Left colon (tissue), 2 donors: ENCODE measurements around the gene PUS1. TPM values are rescaled to one million over a fixed set of nuclear protein-coding genes. Genes with fewer than 3 reads are reported as not detected.
A peak's percentile ranks its signal among the peaks of the same experiment; 100 is the strongest.
"Not testable (repeated sequence)": the region's sequence is repeated elsewhere in the genome, so short reads cannot be mapped to it uniquely, and the experiment has no call there.

Source experiments
- ATAC-seq: fragments of 200-7000 bp; cut with Tn5 transposase; one replicate; pipeline ENCODE4 v1.9.1; 2020; ENCODE audit warnings: mild to moderate bottlenecking, moderate library complexity
- DNase-seq, 2 donors: peaks; one replicate each; pipeline ENCODE4 v3.0.0-alpha.2; 2020
- intact Hi-C, 2 donors: fragments of 100-400 bp; cut with DNase I in 1 of 2; cut with micrococcal nuclease in 1 of 2; formaldehyde crosslinking; loops; one replicate each; pipeline versions ENCODE4 v1.11.2 to v1.14.0; 2022; cut with DNase I, micrococcal nuclease
- long read RNA-seq: library from polyadenylated mRNA; unstranded; transcript quantifications from one replicate; pipeline ENCODE4 v2.0.0, GENCODE V29; 2021
- total RNA-seq, 2 donors: library from RNA; stranded (reverse); fragmentation: NEBNext Ultra II Directional; extraction: Animal tissue kit (Norgen Biotek cat#: 25700); gene quantifications; one replicate each; pipeline ENCODE4 v1.2.1, GENCODE V29; 2021
- donor health status: DM: no; HTN: no; CAD: no.
- donor health status: DM: yes; HTN: yes; CAD: no.

The PUS1 gene
- 10 to 100 TPM; 19.7 to 31.8 TPM for total RNA-seq
- long read RNA-seq, full-length matches to known transcripts: 10 of 20 reads
- long read RNA-seq, partial matches to known transcripts: 3 of 20 reads
- long read RNA-seq, other reads (novel, unspliced or antisense): 7 of 20 reads

DNA sequence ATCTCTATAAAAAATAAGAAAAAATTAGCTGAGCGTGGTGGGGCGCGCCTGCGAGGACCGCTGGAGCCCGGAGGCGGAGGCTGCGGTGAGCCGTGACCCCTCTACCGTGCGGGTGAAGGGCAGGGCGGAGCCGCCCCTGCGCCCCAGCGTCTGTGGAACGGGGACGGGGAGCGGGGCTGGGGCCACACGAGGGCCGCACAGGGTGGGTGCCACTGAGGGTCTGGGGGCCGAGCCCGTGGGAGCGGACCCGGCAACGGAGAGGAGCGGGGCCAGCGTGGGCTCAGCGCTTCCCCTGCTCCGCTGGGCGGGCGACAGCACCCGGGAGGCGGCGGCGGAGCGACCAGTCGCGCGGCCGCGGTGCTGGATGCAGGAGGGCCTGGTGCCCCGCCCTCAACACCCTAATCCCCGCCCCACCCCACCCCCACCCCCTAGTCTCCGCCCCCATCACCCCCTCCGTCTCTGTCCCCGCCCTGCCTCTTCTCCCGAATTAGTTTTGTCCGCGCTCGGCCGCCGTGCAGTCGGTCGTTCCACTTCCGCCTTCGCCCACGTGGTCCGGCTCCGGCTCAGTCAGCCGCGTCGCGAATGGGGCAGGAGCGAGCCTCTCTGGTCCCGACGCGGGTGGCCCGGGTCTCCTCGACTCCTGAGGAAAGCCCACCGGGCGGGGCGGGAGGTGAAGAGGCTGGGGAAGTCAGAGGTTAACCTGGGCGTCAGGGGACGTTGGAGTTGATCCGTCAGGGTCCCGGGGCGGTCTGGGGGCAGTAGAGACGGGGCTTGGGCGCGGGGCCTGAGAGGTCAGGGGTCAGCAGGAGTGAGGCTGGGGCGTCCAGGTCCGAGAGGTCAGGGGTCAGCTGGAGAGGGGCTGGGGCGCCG, at the start of gene PUS1:
TSS of gene PUS1 (plus strand) at position 566 of the 870 bp plus-strand sequence. CDS start 447 bp downstream, outside the sequence.
- ATAC-seq: peak; percentile 90
- peak; percentile 93 to 94 for DNase-seq
- intact Hi-C loops: no loop called here

DNA sequence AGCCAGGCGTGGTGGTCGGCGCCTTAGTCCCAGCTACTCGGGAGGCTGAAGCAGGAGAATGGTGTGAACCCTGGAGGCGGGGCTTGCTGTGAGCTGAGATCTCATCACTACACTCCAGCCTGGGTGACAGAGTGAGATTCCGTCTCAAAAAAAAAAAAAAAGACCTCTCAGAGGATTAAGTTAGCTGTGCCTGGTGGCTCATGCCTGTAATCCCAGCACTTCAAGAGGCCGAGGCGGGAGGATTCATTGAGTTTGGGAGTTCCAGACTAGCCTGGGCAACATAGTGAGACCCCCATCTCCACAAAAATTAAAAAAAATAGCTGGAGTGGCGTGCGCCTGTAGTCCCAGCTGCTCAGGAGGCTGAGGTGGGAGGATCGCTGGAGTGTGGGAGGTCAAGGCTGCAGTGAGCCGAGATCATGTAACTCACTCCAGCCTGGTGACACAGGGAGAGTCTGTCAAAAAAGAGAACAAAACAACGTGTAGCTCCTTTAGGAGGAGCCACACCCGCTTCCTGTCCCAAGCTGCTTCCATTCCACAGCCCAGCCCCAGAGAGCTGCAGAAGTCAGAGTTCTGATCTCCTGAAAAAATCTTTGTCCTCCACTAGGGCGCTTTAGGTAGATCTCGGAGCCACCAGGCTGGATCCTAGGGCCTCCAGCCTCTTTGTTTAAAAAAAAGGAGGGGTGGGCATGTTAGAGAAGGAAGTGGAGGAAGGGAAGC, 46.1 kb upstream of the PUS1 start:
- no peak for DNase-seq

DNA sequence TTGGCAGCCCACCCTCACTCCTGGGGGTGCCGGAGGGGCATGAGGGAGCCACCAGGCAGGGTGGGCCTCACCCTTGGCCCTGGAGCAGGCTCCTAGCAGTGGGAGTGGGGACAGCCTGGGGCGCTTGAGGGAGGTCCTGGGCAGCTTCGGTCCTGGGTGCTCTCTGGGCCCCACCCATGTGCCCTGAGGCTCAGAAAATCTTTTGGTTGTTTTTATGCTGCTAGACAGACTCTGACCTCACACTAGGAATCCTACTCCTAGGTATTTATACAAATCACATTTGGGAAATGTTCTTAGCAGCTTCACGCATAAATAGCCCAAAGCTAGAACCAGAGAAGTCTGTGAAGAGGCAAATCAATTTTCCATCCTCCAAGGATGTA, 45.6 kb upstream of the PUS1 start:
- DNase-seq (no peak), ATAC-seq (no peak)
- intact Hi-C loops: no loop called here

More for the DNA sequence above, 46.1 kb upstream of the PUS1 start:
- intact Hi-C loops: no loop called here
- no peak for ATAC-seq

DNA sequence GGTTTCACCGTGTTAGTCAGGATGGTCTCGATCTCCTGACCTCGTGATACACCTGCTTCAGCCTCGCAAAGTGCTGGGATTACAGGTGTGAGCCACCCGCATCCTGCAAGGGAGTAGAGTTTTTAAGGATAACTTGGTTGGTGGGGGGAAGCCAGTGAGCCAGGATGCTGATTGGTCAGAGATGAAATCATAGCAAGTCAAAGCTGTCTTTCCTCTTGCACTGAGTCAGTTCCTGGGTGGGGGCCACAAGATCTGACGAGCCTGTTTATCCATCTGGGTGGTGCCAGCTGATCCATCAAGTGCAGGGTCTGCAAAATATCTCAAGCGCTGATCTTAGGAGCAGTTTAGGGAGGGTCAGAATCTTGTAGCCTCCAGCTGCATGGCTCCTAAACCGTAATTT, 44.0 kb upstream of the PUS1 start:
- ATAC-seq, DNase-seq, intact Hi-C loops: not testable (repeated sequence)

DNA sequence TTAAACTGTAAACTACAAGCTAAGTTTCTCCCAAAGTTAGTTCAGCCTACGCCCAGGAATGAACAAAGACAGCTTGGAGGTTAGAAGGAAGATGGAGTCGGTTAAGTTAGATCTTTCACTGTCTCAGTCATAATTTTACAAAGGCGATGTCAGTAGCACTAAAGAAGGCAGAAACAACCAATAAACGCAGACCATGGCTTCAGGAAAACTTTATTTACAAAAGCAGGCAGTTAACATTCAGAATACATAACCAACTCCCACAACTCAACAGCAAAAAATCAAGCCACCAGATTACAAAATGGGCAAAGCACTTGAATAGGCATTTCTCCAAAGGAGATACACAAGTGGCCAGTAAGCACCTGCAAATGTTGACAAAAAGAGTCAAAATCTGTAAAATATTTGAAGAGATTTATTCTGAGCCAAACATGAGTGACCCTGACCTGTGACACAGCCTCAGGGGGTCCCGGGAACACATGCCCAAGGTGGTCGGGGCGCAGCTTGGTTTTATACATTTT, 43.5 kb upstream of the PUS1 start:
- ATAC-seq: no peak
- intact Hi-C loops: no loop called here

DNA sequence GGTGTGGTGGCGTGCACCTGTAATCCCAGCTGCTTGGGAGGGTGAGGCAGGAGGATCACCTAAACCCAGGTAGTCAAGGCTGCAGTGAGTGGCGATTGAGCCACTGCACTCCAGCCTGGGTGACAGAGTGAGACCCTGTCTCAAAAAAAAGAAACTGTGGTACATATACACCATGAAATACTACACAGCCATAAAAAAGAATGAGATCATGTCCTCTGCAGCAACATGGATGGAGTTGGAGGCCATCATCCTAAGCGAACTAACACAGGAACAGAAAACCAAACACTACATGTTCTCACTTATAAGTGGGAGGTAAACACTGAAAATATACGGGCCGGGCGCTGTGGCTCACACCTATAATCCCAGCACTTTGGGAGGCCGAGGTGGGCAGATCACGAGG, 37.4 kb upstream of the PUS1 start:
- ATAC-seq, intact Hi-C loops: not testable (repeated sequence)

More for the DNA sequence above, 43.5 kb upstream of the PUS1 start:
- no peak for DNase-seq

DNA sequence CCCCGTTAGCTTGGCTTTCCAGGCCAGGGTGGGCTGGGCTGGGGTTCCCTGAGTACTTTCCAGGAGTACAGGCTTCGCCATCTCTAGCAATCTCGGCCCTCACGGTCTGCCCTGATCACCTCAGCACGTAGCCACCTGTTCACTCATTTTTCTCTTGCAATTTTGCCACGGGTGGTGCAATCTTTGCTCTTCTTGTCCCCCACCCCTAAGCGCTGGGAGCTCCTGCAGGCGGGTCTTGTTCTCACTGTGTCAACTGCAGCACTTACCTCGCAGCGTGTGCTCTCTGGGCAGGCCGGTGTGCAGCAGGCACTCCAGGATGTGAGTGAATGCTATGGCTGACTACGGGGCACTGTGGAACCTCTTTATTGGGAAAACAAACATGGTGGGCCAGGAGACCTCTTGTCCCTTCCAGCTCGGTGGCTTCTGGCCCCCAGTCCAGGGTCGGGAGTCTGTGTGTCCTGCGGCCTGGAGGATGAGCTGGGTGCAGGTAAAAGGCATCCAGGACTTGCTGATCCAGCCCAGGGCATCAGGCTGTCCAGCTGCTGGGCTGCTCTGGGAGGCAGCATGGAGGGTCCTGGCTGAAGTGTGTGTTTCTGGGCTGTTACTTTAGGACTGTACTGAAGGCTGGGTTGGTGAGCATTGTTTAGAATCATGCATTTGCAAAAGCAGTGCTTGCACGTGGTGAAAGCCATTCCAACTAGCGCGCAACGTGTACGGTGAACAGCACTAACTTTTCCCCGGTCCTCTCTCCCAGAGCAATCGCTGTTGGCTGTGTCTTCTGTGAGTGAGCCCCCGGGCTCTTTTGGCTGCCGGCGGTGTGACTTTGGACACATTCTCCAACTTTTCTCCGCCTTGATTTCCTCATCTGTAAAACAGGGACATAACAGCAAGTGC, 36.1 kb upstream of the PUS1 start:
- intact Hi-C loops: no loop called here
- ATAC-seq (no peak), DNase-seq (no peak)

More for the DNA sequence above, 37.4 kb upstream of the PUS1 start:
- DNase-seq: not testable (repeated sequence)

DNA sequence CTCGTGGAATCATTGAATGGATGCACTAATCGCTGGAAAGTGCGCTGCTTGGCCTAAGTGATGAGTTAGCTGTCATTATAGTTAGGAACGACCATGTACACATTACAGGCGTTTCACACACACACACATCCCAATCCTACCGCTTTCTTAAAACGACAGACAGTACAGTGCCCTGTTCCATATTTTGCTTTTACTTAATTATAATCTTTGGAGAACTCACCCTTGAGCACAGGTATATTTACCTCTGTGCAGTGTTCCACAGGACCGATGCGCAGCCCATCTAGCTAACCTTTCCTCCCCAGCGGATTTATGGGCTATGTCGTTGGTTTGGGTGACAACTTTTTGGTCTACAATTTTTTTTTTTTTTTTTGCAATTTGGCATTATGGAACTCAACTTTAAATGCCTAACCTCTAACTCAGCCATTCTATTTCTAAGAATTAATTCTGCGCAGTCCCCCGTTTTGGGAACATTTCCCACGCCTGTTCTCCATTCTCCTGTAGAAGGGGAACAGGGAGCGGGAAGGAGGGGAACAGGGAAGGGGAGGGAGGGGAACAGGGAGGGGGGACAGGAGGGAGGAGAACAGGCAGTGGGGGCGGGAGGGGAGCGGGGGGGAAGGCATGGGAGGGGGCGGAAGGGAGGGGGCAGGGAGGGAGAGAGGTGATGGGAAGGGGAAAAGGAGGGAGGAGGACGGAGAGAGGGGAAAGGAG, 35.3 kb upstream of the PUS1 start:
- ATAC-seq (no peak), DNase-seq (no peak)
- intact Hi-C loops: no loop called here

DNA sequence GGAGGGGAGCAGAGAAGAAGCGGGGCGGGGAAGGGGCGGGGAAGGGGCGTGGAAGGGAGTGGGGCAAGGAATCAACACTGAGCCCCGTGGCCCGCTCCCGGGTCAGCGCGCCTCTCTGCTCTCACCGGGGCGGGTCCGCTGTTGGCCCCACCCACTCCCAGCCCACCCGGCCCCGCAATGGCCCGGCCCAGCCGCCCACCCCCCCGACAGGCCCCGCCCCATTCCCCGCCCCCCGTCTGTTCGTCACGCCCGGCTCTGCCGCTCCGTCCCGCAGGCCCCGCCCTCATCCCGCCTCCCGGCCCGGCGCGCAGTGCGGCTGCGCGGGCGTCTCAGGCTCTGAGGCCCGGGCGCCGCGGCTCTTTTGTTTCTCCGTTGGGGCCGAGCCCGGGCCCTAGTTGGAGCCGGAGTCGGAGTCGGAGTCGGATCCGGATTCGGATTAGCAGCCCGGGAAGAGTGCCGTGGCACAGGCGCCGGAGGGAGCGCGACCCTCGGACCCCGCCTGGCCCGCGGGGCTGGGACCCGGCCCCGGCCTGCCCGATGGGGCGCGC, 34.7 kb upstream of the PUS1 start, which contains the start of gene ULK1:
TSS of gene ULK1 (plus strand) at position 310 of the 548 bp plus-strand sequence. CDS start 380 bp downstream, outside the sequence.
- peak; percentile 88 to 94 for DNase-seq
- intact Hi-C loops: no loop called here
- ATAC-seq: peak; percentile 79

DNA sequence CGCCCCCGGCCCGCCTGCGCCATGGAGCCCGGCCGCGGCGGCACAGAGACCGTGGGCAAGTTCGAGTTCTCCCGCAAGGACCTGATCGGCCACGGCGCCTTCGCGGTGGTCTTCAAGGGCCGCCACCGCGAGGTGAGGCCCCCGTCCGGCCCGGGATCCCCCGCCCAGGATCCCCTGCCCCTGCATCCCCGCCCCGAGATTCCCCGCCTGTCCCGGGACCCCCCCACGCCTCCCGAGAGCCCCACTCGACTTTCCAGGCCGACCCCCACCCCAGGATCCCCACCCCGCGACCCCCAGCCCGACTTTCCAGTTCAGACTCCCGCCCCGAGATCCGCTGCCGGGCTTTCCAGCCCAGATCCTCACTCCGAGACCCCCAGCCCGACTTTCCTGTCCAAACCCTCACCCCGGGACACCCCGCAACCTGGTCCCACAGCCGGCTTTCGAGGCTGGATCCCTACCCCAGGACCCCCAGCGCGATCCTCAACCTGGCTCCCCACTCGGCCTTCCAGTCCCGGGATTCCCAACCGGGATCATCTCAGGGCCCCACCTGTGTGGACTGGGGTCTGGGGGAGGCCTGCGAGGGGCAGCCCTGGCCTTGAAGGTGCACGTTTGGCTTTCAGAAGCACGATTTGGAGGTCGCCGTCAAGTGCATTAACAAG, 34.0 kb upstream of the PUS1 start:
- no peak for ATAC-seq
- intact Hi-C loops: no loop called here
- peak in 1 of 2 donors; percentile 42 for DNase-seq

DNA sequence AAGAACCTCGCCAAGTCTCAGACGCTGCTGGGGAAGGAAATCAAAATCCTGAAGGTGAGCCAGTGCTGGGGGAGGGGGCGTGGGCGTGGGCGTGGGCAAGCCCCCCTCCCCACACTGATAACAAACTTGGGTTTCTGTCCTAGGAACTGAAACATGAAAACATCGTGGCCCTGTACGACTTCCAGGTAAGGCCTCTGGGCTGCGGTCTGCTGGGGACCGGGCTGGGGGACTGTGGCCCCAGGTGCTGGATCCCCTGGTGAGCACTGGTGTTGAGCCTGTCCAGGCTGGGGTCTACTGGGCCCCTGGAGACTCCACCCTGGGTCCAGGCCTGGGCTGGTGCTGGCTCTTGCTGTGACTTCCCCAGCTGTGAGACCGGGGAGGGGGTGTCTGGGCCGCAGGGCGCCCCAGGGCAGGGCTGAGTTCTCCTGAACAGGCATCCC, 33.4 kb upstream of the PUS1 start:
- no peak for ATAC-seq
- no peak for DNase-seq
- intact Hi-C loops: no loop called here

DNA sequence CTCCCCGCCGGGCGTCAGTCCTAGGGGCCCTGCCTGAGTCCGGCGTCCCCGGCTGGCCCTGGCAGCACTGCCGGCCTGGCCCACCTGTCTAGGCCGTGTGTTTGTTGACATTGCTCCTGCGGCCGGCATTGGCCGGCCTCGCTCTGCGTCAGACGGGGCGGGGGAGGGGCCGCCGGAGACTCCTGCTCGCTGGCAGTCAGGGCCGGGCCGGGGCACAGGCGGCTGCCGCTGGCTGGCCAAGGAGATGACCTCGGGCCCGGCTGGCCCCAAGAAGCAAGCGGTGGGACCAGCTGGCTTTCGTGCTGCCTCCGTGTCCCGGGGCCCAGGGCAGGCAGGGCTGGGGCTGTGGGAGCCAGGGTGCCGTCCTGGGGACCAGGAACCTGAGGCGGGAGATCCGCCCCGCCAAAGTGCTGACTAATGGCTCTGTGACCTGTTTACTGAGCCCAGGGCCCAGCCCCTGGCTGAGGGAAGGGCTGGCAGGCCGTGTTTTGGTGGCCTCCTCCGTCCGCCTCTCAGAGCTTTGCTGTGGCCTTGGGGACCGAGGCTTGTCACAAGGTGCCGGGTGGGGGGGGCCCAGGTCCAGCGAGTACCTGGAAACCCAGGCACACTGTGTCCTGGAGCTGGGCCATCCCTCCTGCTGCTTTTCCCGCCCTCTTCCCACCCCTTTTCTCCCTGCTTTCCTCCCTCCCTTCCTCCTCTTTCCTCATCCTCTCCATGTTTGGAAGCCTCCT, 32.8 kb upstream of the PUS1 start:
- ATAC-seq (peak; percentile 88), DNase-seq (peak; percentile 94 to 95)
- intact Hi-C loops: no loop called here

DNA sequence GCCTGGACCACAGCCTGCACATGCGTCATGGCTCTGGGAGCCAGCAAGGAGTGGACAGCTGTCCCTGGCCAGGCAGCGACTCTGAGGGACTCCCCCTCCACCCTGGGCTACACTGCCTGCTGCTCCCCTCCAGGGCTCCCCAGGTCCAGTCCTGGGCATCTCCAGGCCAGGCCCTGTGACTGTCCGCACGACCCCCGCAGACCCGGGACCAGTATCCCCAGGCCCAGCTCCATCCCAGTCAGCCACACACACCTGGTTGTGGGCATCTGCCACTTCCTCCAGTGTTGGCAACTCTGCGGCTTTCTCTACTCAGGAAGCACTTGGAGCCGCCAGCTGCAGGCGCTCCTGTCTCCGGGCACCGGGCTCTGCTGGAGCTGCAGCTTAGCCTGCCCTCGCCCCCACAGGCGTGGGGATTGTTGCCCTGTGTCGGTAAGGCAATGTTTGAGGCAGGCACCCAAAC, 32.2 kb upstream of the PUS1 start:
- DNase-seq (no peak), ATAC-seq (no peak)
- intact Hi-C loops: no loop called here

DNA sequence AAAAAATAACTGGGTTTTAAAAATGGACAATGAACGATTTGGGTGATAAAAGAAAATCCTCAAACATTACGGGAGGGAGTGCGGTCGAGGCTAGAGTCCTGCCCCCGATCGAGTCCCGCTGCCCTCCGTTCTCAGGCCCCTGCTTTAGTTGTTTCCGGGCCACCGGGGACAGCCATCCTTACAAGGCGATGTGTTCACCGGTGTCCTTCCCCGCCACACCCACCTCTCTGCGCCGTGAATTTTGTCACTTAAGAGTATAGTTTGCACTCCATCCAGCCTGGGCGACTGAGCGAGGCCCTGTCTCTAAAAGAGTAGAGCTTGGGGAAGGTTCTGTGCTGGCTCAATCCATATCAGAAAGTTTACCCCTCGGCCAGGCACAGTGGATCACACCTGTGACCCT, 31.8 kb upstream of the PUS1 start:
- no peak for ATAC-seq
- DNase-seq: no peak
- intact Hi-C loops: no loop called here

DNA sequence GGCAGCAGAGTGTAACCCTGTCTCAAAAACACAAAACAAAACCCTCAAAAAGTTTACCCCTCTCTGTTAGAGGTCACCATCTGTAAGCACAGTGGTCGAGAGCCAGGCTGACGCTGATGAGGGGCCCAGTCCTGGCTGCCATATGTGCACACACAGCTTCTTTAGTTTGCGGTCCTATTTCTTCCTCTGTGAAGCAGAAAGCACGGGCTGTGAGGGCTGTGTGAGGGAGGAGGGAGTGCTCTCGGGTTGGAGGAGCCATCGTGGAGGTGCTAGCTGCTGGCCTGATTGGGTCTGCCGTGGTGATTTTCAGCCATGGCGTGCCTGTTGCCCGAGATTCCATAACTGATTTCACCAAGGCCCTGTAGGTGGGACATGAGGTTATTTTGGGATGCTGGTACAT, 31.2 kb upstream of the PUS1 start:
- no peak for ATAC-seq
- intact Hi-C loops: no loop called here

DNA sequence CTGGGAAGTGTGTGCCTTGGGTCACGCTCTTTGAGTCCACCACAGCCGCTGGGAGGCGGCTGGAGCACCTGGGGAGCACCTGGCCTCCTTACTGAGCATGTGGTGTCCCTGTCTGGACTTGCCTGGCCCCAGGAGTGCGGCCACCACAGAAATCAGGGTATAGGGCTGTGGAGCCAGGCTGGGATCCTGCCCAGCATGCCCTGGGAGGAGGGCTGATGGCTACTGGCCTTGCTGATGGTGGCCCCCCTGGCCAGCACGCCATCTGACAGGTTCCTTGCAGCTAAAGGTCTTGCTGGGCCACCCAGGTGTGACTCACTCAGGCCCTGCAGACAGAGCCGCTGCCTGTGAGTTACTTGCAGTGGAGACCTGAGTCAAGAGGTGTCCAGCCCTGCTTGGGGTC, 28.7 kb upstream of the PUS1 start:
- ATAC-seq (no peak), DNase-seq (no peak)
- intact Hi-C loops: no loop called here

More for the DNA sequence above, 31.2 kb upstream of the PUS1 start:
- no peak for DNase-seq
